ENCODE results near the gene SSC4D.

Gene SSC4D

DNA sequence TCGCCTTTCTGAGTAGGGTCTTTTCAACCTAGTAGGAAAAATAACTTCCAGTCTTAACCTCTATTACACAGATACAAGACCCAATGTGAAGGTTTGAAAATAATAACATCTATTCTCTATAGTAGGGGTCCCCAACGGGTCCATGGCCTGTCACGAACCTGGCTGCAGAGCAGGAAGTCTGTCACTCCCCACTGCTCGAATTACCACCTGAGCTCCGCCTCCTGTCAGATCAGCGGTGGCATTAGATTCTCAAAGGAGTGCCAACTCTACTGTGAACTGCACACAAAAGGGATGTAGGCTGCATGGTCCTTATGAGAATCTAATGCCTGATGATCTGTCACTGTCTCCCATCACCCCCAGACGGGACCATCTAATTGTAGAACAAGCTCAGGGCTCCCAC lies 58.1 kb downstream of the SSC4D start:
- DNase-seq, result no peak

DNA sequence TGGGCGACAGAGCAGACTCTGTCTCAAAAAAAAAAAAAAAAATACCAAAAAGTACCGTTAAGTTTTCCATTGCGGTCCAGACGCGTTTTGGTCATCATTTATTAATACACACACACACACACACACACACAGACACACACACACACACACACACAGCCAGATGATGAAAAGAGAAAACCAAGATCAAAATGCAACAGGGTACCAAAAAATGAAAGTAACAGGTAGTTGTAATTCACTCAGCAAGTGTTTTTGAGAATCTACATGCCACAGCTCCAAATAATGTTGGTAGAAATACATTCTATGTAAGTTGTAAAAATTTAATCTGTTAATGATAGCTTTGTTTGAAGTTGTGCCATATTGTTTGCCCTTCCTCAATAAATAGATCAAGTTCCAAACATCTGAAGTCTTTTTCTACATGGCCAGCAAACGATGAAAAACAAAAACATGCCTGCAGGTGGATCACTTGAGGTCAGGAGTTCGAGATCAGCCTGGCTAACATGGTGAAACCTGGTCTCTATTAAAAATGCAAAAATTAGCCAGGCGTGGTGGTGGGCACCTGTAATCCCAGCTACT lies 60.1 kb downstream of the SSC4D start:
- no peak for DNase-seq

DNA sequence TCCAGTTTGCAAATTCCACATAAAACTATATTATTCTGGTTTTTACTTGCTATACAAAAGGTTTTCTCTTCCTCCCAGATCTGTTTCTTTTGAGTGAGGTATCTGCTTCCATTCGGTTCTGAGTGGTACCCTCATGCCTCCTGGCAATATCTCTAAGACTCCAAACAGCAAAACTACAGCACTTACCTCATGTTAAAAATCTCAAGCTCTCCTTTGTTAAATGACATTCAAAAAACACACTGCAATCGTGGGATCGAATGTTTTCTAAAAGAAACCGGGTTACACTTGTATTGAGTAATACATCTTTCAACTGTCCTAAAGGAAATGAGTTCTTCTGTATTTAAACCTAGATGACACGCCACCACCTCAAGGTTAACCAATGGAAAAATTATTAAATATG lies 61.8 kb downstream of the SSC4D start:
- DNase-seq, result no peak

DNA sequence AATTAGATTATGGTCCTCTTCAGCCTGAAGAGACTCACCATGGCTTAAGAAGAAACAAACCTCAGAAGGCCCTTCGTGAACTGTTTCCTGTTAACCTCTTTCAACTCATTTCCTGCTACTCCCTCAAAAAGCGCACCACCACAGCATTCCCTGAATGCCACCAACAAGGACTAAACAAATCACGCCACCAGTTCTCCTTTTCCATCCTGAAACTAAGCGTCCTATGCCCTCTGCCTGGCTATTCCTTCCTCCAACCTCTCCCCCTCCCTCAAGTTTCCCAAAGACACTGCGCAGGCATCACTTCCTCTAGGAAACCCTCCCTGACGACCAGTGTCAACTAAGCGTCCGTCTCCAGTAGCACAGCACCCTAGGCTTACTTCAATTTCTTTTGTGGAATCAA lies 62.7 kb downstream of the SSC4D start:
- no peak for DNase-seq

DNA sequence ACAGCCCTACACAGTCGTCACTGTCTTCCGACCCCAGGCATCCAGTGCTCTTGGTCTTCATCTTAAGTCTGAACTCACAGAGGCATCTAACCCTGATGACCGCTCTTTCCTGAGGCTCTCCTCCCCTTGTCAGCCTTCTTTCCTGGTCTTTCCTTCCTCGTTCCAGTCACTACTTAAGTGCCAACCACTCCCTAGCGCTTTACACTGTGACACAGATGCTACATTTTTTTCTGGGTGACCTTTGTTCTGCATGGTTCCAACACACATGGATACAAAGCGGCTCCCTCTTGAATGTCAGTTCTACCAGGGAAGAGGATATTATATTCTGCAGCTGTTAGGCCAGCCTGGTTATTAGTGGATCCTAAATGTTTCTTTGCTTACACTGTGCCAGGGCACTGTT lies 63.4 kb downstream of the SSC4D start:
- no peak for DNase-seq

DNA sequence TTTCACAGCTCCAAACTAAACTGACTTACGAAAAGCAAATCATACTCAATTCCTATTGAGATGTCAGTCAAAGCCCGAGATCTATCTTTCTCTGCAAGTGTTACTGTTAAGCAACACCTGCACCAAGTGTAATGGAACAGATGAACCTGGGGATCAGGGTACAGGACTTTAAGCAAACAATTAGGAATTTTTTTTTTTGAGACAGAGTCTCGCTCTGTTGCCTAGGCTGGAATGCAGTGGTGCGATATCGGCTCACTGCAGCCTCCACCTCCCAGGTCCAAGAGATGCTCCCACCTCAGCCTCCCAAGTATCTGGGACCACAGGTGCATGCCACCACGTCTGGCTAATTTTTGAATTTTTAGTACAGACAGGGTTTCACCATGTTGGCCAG lies 65.6 kb downstream of the SSC4D start:
- DNase-seq, result no peak

DNA sequence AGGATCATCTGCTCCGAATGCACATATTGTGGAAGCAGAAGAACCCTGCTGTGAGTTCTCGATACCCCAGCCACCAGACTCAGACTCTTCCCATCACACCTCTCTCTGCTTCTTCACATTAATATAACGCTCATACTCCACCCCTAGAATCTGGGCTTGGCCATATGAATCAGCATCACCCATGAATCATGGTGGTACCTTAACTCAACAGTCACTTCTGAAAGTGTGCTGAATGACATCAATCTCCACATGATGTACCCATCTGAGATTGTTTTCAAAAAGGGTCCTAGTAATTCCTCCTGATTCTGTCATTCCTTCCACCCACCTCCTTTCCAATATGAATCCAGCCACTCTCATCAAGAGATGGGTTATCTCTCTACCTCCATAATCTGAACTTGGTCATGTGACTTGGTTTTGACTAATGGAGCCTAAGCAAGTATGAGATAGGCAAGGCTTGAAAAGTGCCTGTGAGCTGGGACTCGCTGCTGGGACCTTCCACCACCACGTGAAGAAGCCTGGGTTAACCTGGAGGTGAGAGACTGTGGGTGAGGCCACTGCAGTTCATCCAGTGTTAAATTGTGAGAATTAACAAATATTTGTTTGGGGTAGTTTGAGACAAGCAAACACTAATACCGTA lies 66.1 kb downstream of the SSC4D start:
- DNase-seq, result no peak

DNA sequence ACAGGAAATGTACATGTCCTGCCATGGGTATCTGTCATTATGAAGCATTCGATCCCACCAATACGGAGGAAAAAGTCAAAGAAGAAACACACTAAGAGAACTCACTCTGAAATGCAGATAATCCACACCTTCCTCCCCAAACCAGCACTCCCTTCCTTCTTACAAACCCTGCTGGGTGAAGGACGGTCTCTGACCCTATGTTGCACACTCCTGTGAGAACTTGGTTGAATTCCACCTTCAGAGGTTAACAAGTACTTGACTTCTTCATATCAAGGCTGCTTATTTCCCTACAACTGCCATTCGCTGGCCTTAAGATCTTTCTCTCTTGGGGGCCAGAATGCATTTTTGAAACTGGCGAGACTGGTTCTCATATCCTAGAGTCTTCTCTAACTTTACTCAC lies 67.3 kb downstream of the SSC4D start:
- no peak for DNase-seq

DNA sequence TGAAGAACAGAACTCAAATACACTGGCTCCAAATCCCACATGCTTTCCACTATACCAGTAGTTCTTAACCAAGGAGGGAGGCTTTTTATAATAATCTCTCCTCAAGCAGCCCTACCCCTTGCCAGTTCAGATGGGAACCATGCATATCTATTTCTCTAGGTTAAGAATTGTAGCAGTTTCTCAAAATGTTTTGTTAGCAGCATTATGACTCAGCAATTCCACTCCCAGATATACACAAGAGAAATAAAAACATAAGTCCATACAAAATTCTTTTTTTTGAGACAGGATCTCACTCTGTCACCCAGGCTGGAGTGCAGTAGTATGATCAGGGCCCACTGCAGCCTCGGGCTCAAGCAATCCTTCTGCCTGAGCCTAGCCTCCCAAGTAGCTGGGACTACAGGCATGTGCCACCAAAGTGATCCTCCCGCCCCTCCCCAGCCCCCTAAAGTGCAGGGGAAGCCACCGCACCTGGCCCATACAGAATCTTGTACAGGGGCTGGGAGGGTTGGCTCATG lies 68.8 kb downstream of the SSC4D start:
- peak; percentile 61 for DNase-seq

Data from OCI-M1 (cell line).